GM21717 (cell line): ENCODE data around the gene USP35.
"Not testable (repeated sequence)": the region's sequence is repeated elsewhere in the genome, so short reads cannot be mapped to it uniquely, and the experiment has no call there.

ENCODE experiments used
- ATAC-seq: cut with Tn5 transposase; IDR thresholded peaks from one replicate; pipeline ENCODE4 v1.9.1; 2021; ENCODE audit warnings: mild to moderate bottlenecking, moderate library complexity; ENCODE audit not compliant: unreplicated experiment

USP35 gene

DNA sequence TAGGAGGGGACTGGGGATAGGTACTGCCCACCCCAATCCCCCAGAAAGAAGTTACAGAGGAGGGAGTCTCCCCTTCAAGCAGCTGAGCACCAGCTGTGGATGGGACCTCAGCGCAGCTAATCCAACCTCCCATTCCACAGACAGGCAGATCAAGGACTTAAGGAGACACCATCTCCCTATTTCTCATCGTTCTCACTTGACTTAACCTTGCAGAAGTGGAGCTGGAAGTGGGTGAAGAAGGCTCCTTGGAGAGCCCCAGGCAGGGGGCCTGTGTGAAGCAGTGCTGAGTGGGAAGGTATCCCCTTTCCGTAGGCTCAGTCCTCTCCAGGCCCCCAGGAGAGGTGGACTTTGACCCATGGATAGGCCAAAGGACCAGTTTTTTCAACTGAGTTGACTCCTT lies 27.3 kb downstream of the USP35 start:
- ATAC-seq: no peak

DNA sequence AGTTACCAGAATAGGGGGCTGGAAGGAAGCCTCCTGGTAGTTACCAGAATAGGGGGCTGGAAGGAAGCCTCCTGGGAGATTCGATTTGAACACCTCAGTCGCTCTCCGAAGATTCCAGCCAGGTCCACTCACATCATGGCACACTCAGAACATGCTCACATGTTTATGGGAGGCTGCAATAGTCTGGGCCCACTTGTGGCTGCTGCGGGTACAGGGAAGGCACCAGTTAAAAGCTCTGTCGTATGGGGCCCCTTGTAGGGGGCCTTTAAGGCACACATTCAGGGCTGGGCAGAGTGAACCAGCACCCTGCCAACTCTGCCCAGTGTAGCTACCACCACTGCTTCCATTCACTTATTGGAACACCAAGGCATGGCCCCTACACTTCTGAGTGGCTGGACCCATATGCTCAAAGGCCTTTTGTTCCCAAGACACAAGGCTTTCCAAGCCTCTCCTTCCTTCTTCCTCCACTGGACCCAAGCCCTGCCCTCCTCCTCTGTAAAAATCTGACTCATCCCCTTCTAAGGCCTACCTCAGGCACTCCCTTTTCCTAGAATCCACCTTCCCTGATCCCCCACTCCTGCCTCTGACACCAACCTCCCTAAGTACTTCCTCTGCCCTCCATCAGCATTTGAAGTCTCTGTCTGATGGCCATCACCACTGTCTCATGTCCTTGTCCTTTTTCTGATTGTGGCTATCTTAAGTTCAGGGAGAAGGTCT lies 28.0 kb downstream of the USP35 start:
- ATAC-seq: no peak

DNA sequence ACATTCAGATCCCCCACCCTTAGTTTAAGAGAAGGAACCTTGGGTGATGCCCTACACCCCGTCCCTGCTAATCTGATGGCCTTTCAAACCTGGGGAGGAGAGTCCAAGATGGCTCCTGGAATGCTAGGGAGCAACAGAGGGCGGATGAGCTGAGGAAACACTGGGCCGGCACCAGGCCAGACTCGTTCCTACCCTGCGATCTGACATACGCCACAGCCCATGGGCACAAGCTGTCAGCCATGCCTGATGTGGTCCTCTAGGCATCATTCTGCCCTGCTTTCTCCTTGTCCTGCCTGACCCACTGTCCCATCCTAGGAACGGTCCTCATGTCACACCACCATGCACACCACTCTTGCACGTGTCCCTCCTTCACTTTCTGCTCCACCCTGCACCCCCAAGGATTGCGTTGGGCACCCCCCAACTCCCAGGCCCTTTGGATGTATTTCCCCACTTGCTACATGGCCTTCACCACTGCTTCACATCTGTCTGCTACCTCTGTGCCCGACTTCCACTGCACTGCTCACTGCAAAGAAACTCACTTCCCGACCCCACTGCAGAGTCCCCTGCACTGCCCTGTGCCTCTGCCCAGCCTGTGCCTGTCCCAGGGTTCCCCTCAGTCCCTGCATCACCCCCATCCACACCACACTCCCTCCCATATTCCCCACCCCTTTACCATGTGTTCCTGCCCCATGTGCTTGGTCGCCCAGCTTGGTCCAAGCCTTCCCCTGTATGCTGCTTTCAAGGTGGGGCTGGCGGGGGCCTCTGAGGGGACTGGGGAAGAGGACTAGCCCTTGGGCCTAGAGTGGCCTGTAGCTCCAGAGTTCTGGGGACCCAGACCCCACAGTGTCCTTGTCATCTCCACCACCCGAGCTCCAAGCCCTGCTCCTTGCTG lies 29.2 kb downstream of the USP35 start:
- no peak for ATAC-seq

DNA sequence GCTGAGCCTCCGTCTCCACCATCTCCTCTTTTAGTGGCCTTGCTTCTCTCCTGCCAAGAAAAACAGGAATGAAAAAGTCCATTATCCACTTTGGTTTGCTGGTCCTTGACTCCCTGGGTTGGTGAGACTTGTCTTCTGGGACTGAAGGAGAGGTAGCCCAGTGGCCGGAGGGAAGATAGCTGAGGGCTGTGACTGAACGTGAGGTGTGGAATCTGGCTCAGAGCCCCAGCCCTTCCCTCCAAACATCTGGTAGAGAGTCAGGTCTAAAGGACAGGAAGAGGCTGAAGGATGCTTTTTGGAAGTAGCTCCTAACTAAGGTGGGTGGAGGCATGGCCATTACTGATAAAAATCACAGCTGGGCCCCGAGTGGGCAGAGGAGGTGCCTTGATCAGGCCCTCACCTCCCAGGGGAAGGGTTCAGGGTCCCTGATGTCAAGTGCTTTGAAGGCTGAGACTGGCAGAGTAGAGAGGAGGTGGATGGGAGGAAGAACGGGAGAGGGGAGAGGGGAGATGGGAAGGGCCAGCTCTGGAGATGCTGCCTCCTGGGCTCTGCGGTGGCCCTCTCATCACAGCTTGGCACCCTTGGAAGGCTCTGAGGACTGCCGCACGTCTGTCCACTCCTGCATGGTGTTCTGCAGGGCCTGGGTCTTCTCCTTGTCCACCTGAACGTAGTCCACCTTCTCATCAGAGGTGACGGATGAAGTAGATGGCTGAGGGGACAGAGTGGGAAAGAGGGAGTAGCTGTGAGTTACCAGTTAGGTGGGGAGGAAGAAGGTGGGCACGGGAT lies 30.2 kb downstream of the USP35 start:
- no peak for ATAC-seq

DNA sequence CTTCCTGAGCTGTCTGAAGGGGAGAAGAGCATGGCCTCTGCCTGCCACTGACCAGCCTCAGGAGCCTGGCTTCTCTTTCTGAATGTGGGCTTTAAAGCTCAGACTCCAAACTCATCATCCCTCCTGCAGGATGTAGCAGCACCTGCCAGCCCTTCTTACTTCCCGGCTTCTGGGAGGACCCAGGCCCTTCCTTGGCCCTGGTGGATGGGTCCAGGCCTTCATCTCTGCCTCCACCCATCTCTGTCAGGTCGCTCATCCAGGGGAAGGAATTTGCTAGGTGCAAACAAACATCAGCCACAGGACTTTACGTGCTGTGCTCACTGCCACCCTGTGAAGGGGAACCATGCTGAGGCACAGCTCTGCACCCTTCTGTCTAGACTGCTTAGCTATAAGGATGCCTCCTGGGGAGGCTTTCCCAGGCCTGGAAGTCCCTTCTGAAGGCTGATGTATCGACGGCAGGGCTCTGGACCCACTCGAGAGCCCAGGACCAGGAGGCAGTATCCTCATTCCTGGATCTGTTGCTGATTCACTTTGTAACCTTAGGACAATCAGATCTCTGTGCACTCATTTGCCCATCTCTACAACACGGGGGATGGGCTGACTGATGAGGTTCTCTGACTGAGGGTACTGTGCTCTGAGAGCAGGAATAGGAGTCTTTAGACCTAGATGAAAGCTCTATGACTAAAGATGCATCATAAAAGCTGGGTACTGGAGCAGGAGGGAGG lies 30.9 kb downstream of the USP35 start:
- ATAC-seq: no peak

DNA sequence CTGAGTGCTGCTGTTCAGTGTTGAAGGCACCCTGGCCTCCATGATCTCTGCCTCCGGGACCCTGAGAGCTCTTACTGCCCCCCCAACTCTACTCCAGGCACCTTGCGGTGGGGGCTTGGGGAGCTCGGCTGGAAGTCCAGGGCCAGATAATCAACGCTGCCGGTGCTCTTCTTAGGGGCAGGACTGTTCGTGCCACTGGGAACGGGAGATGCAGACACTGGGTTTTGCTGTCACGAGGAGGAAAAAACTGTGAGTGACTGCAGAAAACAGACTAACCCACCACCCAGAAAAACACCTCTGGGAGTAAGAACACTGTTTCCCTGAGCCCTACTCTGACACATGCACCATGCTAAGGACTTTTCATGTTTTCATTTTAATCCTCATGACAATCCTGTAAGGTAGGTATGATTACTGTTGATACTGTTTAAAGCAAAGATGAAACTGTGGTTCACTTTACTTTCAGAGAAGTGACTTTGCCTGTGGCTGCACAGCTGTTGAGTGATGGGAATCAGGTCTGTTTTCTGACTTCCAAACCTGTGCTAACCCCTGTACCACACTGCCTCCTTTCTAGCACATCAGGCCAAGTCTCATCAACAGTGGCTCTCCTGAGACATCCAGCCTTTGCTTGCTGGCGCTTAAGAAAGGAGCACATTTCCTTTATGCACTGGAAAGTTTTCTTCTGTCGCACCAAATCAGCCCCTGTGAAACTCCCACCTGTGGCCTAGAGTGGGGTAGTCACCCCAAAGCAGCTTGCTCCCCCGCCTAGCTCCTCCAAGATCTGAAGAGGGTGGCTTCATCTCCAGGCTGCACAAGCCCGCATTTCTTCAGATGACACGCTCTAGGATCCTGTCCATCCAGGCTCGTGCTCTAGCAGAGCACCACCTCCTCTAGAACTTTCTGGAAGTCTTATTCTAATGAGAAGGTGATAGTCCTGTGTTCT lies 31.8 kb downstream of the USP35 start:
- no peak for ATAC-seq

DNA sequence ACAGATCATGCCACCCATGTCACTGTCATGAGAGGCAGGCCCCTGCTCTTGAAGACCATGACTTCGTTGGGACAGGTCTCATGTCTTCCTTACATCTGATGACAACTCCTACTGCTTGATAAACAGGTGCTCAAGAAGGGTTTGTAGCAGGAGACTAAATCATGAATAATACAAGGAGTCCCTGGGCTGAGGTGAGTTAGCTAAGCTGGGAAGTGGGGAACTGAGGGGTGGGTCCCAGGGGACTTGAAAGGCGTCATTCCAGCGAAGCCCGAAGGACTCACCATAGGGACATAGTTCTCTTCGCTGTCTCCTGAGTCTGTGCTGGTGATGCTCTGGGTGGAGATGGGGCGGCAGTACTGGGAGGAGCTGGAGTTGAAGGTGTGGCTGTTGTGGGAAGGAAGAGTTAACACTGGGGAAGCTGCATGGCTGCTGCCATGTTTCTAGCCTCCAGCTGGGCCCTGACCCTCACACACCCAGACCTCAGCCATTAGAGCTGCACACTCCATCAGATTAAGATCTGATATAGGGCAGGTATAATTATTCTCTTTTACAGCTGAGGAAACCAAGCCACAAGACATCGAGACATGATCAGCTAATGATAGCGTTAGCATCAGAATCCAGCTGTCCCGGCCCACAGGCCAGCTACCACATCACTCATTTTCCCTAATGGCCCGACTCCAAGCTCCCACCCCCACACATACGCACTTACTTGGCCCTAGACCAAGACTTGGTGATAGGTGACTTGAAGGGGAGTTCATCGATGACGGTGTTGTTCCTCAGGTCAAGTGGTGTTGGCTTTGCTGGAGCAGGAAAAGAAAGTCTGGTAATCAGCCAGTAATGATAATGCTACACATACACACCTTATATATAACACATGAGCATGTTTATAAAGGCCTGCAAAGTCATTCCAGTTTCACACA lies 32.9 kb downstream of the USP35 start:
- no peak for ATAC-seq

DNA sequence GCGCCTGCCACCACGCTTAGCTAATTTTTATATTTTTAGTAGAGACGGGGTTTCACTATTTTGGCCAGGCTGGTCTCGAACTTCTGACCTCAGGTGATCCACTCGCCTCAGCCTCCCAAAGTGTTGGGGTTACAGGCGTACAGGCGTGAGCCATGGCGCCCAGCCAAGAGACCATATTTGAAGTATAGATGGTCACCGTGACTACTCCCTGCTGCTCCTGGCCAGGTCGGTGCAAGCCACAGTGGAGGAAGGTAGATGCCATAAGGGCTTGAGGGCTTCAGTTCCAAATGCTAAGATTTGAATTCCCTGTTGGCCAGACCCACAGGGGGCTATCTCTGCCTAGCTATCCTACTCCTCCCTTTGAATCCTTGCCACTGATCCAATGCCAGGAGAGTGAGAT lies 34.0 kb downstream of the USP35 start:
- not testable (repeated sequence) for ATAC-seq

DNA sequence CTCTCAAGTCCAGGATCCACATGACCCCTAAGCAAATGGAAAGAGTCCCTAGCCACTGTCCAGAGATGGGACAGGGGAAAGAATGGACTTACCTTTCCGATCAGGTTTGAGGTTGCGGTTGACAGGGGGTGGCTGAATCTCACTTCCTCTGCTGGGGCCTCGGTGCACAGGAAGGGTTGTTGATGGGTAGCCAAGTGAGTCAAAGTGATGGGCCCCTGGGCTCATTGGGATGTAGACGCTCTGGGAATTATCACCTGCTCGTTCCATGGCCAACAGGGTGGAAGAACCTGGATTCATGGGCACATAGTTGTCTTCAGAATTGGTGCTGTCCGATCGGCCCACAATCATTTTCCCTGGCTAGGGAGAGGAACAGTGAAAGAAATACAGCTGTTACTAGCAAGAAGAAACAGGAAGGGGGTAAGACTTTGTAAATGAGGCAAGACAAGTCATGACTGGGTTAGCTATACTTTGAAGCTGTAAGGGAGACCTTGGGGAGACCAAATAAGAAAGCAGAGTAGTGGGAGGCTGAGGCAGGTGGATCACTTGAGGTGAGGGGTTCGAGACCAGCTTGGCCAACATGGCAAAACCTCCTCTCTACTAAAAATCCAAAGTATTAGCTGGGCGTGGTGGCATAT lies 34.7 kb downstream of the USP35 start:
- ATAC-seq: peak; percentile 66

DNA sequence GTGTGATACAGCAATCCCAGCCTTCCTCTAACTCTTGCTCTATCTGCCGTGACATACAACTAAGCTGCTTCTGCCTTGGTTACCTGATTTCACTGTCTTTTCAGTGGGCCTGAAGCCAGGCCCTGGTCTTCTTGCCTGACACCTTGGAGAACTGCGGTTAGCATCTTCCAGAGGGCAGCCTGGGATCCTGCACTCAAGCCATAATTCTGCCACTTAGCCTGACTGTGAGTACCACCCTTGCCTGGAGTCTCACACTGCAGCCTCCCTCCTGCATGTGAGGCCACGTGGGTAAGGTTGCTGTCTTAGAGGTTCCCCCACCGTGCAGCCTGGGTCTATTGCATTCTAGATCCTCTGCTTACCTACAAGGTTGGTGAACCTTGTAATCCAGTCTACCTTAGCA lies 35.8 kb downstream of the USP35 start:
- no peak for ATAC-seq

DNA sequence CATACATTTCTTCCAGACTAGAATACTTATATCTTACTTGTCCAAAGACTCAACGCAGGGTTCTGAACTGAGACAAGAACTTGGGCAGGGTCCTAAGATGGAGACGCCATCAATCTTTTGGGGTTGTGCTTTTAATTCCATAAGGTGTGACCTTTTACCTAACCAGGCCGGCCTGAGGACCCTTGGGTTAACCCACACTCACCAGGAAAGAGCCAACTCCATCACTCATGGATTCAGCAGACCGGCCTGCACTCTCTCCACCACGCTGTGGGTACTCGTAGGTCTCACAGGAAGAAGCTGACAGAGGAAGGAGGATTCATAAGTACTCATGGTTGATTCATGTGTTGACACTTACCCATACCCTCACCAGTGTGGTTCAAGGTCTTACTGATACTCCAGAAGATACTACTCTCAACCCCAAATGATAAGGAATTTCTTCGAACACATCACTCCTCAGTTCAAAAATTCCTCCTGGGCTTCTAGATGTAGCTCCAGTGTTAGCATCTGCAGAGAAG lies 36.2 kb downstream of the USP35 start:
- no peak for ATAC-seq

DNA sequence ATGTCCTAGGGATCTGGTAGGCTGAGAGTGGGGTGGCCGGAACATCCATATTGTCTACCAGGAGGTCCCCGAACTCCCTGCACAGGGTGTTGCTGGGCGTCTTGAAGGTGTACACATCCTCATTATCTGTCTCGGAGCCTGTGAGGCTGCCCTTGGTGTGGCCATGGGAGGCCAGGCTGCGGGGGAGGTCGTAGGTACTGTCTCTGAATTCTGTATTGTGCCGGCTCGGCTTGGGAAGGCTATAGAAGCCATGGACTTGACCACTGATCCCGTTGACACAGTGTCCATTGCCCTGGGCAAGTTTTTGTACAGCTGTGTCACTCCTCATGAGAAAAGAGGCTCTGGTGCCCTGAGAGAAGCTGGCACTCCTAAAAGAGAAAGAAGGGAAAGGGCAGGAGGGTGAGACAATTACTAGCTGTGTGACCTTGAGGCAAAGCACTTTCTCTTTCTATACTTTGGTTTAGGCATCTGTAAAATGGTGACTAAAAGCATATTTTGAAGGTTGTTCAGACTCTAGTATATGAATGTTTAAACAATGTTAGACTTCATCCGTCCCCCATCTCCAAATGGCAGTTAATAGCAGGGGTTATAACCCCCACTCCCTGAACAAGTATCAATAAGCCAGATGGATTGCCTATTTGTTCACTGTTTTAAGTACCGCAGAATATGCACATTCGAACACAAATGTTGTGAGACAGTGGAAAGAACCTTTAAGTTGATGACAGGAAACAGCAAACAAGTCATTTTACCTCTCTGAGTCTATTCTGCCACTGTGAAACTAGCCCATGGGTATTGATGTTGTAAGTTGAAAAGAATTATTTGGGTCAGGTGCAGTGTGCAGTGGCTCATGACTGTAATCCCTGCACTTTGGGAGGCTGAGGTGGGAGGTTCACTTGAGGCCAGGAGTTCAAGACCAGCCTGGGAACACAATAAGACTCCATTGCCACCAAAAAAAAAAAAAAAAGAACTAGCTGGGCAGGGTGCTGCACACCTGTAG lies 38.3 kb downstream of the USP35 start:
- no peak for ATAC-seq

DNA sequence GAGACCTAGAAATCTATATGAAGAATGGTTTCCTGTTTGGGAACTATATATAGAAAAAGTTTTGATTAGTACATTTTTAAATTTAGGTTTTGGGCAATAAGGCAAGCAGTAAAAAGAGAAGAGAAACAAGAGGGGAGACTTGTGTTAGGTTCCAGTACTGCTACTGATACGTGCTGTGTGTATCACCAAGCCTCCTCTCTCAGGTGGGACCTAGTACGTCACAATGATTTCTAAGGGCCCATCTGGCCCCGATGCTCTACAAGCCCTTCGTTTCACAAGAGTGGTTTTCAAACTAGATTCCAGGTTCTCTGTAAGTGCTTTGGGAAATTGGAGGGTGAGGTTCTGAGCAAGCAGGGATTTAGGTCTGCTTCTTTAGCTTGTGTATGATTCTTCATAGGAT lies 39.2 kb downstream of the USP35 start:
- ATAC-seq: peak; percentile 56

DNA sequence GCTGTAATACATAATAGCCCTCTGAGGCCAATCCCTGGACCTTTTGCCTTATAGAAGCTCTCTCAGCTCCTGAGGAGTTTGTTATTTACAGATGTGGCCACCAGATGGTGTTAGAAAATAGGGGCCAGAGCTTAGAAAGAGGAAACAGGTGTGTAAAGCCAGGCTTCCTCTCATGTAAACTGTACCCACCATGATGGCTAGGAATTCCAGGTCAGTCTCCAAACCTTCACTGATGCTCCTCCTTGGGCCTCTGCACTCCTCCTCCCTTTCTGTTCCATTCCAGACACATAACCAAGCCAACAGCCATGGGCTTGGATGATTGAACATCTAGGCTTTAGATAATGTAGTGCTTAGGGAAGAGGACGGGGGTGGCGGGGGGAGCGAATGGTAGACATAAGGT lies 39.7 kb downstream of the USP35 start:
- peak; percentile 58 for ATAC-seq

DNA sequence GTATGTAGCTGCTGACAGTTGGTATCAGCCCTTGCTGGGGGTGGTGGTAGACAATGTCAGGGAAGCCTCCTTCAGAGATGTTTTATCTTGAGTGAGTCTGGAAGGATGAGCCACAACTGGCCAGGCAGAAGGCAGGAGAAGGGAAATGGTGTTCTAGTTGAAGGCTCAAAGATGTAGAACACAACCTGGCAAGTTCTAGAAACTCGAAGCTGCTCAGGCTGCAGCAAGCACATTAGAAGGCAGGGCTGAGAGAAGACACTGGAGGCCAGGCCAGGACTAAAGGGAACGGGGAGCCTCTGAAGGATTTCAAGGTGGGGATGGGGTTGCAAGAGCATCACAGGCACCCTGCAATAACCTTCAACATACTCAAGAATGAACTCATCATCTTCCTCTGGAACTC lies 40.4 kb downstream of the USP35 start:
- ATAC-seq: no peak

DNA sequence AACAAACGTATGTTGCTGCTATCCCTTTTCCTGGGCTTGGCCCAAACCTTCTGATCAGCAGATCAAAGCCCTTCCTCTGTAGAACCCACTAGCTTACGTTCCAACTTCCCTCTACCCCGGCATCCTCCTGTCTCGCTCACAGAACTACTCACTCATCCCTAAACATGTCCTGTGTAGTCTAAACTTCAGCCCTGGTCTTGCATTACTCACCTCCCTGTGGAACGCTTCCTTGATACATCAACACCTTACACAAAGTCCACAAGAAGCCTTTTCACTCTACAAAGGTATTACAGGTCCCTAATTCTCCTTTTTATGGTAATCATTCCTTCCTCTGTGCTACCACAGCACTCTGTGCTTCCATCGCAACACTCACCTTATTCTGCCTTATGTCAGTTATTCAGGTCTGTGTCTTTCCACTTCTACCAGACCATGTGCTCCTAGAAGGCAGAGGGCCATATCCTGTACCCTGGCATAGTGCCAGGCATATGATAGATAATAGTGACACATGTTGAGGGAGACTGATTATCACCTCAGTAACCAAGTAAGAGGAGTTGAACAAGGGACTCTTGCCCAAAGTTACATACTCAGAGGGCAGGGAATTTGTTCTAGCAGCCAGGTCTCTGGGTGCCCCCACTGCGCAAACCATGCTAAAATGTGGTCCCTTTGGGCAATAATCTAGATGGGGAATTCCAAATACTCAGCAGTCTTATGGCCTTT lies 41.6 kb downstream of the USP35 start:
- ATAC-seq: no peak
